ENCODE results near the gene PSMA3.

Gene PSMA3

GRCh38 chr14:58270628-58271027 is 26.0 kb downstream of the PSMA3 start (continued):
- TF ChIP-seq, protein P1, sequence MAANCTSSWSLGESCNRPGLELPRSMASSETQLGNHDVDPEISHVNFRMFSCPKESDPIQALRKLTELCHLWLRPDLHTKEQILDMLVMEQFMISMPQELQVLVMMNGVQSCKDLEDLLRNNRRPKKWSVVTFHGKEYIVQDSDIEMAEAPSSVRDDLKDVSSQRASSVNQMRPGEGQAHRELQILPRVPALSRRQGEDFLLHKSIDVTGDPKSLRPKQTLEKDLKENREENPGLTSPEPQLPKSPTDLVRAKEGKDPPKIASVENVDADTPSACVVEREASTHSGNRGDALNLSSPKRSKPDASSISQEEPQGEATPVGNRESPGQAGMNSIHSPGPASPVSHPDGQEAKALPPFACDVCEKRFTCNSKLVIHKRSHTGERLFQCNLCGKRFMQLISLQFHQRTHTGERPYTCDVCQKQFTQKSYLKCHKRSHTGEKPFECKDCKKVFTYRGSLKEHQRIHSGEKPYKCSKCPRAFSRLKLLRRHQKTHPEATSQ (tag by site-specific recombination; IDR thresholded peaks at IDR 0.05): no peak
- TF ChIP-seq ZNF555 (tag by site-specific recombination; conservative IDR thresholded peaks at IDR 0.05) (no peak), ZNF311 (tag by site-specific recombination; IDR thresholded peaks at IDR 0.05; ENCODE audit: borderline replicate concordance) (no peak), ZNF747 (tag by site-specific recombination; IDR thresholded peaks at IDR 0.05) (no peak), BCL11A (tag by site-specific recombination; IDR thresholded peaks at IDR 0.05; ENCODE audit: low read depth) (no peak), ZNF404 (tag by site-specific recombination; IDR thresholded peaks at IDR 0.05) (no peak)

GRCh38 chr14:58272588-58273372 is 28.1 kb downstream of the PSMA3 start:
- TF ChIP-seq, protein P2, sequence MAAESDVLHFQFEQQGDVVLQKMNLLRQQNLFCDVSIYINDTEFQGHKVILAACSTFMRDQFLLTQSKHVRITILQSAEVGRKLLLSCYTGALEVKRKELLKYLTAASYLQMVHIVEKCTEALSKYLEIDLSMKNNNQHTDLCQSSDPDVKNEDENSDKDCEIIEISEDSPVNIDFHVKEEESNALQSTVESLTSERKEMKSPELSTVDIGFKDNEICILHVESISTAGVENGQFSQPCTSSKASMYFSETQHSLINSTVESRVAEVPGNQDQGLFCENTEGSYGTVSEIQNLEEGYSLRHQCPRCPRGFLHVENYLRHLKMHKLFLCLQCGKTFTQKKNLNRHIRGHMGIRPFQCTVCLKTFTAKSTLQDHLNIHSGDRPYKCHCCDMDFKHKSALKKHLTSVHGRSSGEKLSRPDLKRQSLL (tag by site-specific recombination; IDR thresholded peaks at IDR 0.05): no peak
- no peak for TF ChIP-seq PRDM2 (tag by site-specific recombination; IDR thresholded peaks at IDR 0.05; ENCODE audit: borderline replicate concordance)
- TF ChIP-seq, protein P3, sequence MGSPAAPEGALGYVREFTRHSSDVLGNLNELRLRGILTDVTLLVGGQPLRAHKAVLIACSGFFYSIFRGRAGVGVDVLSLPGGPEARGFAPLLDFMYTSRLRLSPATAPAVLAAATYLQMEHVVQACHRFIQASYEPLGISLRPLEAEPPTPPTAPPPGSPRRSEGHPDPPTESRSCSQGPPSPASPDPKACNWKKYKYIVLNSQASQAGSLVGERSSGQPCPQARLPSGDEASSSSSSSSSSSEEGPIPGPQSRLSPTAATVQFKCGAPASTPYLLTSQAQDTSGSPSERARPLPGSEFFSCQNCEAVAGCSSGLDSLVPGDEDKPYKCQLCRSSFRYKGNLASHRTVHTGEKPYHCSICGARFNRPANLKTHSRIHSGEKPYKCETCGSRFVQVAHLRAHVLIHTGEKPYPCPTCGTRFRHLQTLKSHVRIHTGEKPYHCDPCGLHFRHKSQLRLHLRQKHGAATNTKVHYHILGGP (tag by site-specific recombination; IDR thresholded peaks at IDR 0.05): no peak
- TF ChIP-seq ZNF660 (tag by site-specific recombination; IDR thresholded peaks at IDR 0.05): no peak
- Histone ChIP-seq H3K36me3 (ENCODE audit: control insufficient read depth in 2 of 2, insufficient read depth in 1 of 2, low read length in 2 of 2) (peaks cover 70 to 82% of the 10 kb centered on the region in 2 experiments), H3K27ac (ENCODE audit: extremely low read depth, low read depth, low read length) (no peak overlapping the region), H3K4me3 (ENCODE audit: low read depth, low read length) (no peak overlapping the region), H3K9me3 (ENCODE audit: control insufficient read depth, insufficient read depth, low read depth, low read length) (no peaks in the 10 kb centered on the region), H3K4me1 (ENCODE audit: control insufficient read depth, insufficient read depth, low read length) (no peaks in the 10 kb centered on the region)
- ChIA-PET CTCF (interaction anchor here (0.7 to 1.1 kb wide), 3 partner anchors 10 to 162 kb away, joined by 3 to 4 read pairs (median 3); no protein-coding TSS in a partner anchor), POLR2A (interaction anchor here (1.8 kb wide), 1 partner anchor 26 kb away, joined by 9 read pairs; the partner anchor contains the start of gene ARID4A)

DNA sequence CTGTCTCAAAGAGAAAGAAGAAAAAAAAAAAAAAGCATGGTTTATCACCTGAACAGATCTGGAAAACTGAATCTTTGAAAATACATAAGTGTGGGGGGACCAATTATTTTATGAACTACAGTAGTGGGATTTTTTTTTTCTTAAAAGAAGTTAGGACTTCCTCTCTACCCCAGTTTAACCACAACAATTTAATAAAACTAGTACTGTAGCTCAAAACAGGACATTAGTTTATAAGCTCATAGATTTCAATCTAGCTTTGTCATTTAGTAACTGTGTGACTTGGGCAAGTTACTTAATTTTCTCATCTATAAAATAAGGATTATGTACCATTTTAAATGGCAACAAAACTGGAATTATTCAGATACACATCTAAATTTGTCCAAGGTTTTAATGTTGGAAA is 30.2 kb downstream of the PSMA3 start:
- CTCF ChIA-PET: interaction anchor here (0.6 to 0.7 kb wide), 2 partner anchors 15 to 126 kb away, joined by 3 to 5 read pairs; no protein-coding TSS in a partner anchor
- Histone ChIP-seq H3K9me3 (ENCODE audit: control insufficient read depth, insufficient read depth, low read depth, low read length) (no peaks in the 10 kb centered on the region), H3K4me3 (ENCODE audit: low read depth, low read length) (no peak overlapping the region), H3K4me1 (ENCODE audit: control insufficient read depth, insufficient read depth, low read length) (no peaks in the 10 kb centered on the region), H3K27ac (ENCODE audit: extremely low read depth, low read depth, low read length) (no peak overlapping the region), H3K36me3 (ENCODE audit: control insufficient read depth in 2 of 2, insufficient read depth in 1 of 2, low read length in 2 of 2) (peaks cover 64 to 77% of the 10 kb centered on the region in 2 experiments)
- POLR2A ChIA-PET: interaction anchor here (1.1 kb wide), 1 partner anchor 23 kb away, joined by 3 read pairs; the partner anchor contains the start of gene ARID4A
- TF ChIP-seq PBX3 (CRISPR knock-in tag; IDR thresholded peaks at IDR 0.05): no peak
- no peak for TF ChIP-seq GLI2 (tag by site-specific recombination; IDR thresholded peaks at IDR 0.05; ENCODE audit: borderline replicate concordance, low read depth)
- no peak for TF ChIP-seq ZNF114 (tag by site-specific recombination; IDR thresholded peaks at IDR 0.05)
- no peak for TF ChIP-seq GLI4 (tag by site-specific recombination; IDR thresholded peaks at IDR 0.05)
- TF ChIP-seq KLF16 (tag by site-specific recombination; IDR thresholded peaks at IDR 0.05): no peak
- TF ChIP-seq ZNF23 (tag by site-specific recombination; IDR thresholded peaks at IDR 0.05; ENCODE audit: borderline replicate concordance): no peak

Measured in HEK293 (cell line).